ENCODE measurements around the gene NUAK1. TPM values are rescaled to one million over a fixed set of nuclear protein-coding genes. Genes with fewer than 3 reads are reported as not detected.

The NUAK1 gene
- total RNA-seq, 1 experiment from 2014 or later = 1.3 TPM

DNA sequence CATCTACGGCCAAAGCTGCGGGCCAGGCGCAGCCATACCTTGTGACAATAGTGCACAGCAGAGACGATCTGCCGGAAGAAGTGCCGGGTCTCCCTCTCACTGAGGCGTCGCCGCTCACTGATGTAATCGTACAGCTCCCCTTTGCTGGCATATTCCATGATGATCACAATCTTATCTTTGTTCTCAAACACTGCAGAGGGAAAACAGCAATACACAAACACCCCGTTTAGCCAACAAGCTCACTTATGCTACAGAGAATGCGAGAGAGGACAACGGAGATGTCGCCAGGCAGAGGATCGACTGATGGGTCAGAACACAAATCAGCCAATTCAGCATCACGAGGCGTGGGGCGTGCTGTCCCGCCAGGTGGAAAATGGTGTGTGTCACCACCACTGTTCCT is 52.1 kb downstream of the NUAK1 start:
- H3K27ac ChIP-seq (ENCODE audit: low read depth, low read length, poor library complexity, severe bottlenecking) = no peak overlapping the region

GRCh38 chr12:106085213-106085612 is 53.5 kb downstream of the NUAK1 start:
- ChIA-PET CTCF (no interaction called here), POLR2A (ENCODE audit: low non-redundant PET) (no interaction called here)
- H3K9me3 ChIP-seq (ENCODE audit: low read depth, low read length, poor library complexity, severe bottlenecking) = no peaks in the 10 kb centered on the region
- no peak overlapping the region for H3K4me3 ChIP-seq (ENCODE audit: low read depth, low read length, poor library complexity, severe bottlenecking)
- H3K4me1 ChIP-seq (ENCODE audit: insufficient read depth, low read length, poor library complexity, severe bottlenecking) = peaks cover 3% of the 10 kb centered on the region
- no peaks in the 10 kb centered on the region for H3K36me3 ChIP-seq (ENCODE audit: insufficient read depth, low read length, poor library complexity, severe bottlenecking)
- H3K27me3 ChIP-seq (replicated peaks; ENCODE audit: insufficient read depth, low read depth, low read length, poor library complexity) = no peaks in the 10 kb centered on the region
- TF ChIP-seq CTCF (conservative IDR thresholded peaks at IDR 0.05; ENCODE audit: low read depth, low read length) = no peak
- no peak for TF ChIP-seq EZH2 (IDR thresholded peaks at IDR 0.05; ENCODE audit: borderline replicate concordance, low read depth, low read length, poor library complexity, severe bottlenecking)
- no peak overlapping the region for H3K27ac ChIP-seq (ENCODE audit: low read depth, low read length, poor library complexity, severe bottlenecking)
- BruUV-seq (replicated peaks) = no TSS peak
- DNase-seq (ENCODE audit: low spot score) = no peak
- intact Hi-C loops (cut with micrococcal nuclease; ENCODE audit: unreplicated experiment) = no loop called here

More for the DNA sequence above, 52.1 kb downstream of the NUAK1 start:
- DNase-seq (ENCODE audit: low spot score) = no peak
- TF ChIP-seq CTCF (conservative IDR thresholded peaks at IDR 0.05; ENCODE audit: low read depth, low read length) = no peak
- no peak for TF ChIP-seq EZH2 (IDR thresholded peaks at IDR 0.05; ENCODE audit: borderline replicate concordance, low read depth, low read length, poor library complexity, severe bottlenecking)
- Histone ChIP-seq H3K4me3 (ENCODE audit: low read depth, low read length, poor library complexity, severe bottlenecking) (no peak overlapping the region), H3K27me3 (replicated peaks; ENCODE audit: insufficient read depth, low read depth, low read length, poor library complexity) (no peaks in the 10 kb centered on the region), H3K36me3 (ENCODE audit: insufficient read depth, low read length, poor library complexity, severe bottlenecking) (no peaks in the 10 kb centered on the region), H3K9me3 (ENCODE audit: low read depth, low read length, poor library complexity, severe bottlenecking) (no peaks in the 10 kb centered on the region), H3K4me1 (ENCODE audit: insufficient read depth, low read length, poor library complexity, severe bottlenecking) (peaks cover 3% of the 10 kb centered on the region)
- ChIA-PET POLR2A (ENCODE audit: low non-redundant PET) (no interaction called here), CTCF (no interaction called here)
- intact Hi-C loops (cut with micrococcal nuclease; ENCODE audit: unreplicated experiment) = no loop called here
- BruUV-seq (replicated peaks) = no TSS peak

DNA sequence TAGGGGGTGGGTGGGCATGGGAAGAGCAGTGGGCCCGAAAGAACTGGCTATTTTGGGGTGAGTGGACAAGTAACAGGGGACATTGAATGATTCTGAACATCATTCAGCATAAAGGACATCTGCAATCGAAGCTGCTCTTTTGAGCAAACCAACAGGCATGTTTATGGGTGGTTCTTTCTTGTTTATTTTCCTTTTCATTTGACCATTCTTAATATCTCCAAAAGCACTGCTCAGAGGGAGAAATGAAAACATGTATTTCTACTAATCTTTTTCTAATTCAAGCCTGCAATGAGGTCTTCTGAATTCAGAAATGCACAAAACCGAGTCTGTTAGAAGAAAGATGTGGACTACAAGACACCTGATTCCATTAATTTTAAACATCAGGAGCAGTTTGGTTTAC is 54.0 kb downstream of the NUAK1 start:
- no peak for DNase-seq (ENCODE audit: low spot score)
- TF ChIP-seq EZH2 (IDR thresholded peaks at IDR 0.05; ENCODE audit: borderline replicate concordance, low read depth, low read length, poor library complexity, severe bottlenecking) (no peak), CTCF (conservative IDR thresholded peaks at IDR 0.05; ENCODE audit: low read depth, low read length) (no peak)
- intact Hi-C loops (cut with micrococcal nuclease; ENCODE audit: unreplicated experiment) = no loop called here
- Histone ChIP-seq H3K9me3 (ENCODE audit: low read depth, low read length, poor library complexity, severe bottlenecking) (no peaks in the 10 kb centered on the region), H3K4me3 (ENCODE audit: low read depth, low read length, poor library complexity, severe bottlenecking) (no peak overlapping the region), H3K27ac (ENCODE audit: low read depth, low read length, poor library complexity, severe bottlenecking) (no peak overlapping the region), H3K27me3 (replicated peaks; ENCODE audit: insufficient read depth, low read depth, low read length, poor library complexity) (no peaks in the 10 kb centered on the region), H3K4me1 (ENCODE audit: insufficient read depth, low read length, poor library complexity, severe bottlenecking) (peaks cover 3% of the 10 kb centered on the region), H3K36me3 (ENCODE audit: insufficient read depth, low read length, poor library complexity, severe bottlenecking) (no peaks in the 10 kb centered on the region)
- ChIA-PET POLR2A (ENCODE audit: low non-redundant PET) (no interaction called here), CTCF (no interaction called here)
- BruUV-seq (replicated peaks) = no TSS peak
